HepG2 (cell line): ENCODE measurements around the gene EVI5. TPM values are rescaled to one million over a fixed set of nuclear protein-coding genes. Genes with fewer than 3 reads are reported as not detected.

ENCODE experiments used
- CREM ChIP-seq, 2 experiments: sonication (generic) in 1 of 2; formaldehyde crosslinking in 1 of 2; IDR thresholded peaks; 2 replicates each; pipeline versions ENCODE4 v1.4.0 to v1.6.1; 2016 to 2020; ENCODE audit warnings: antibody characterized with exemption in 1 of 2, mild to moderate bottlenecking in 1 of 2, missing genetic modification reagents in 1 of 2
- HDAC1 ChIP-seq: sonication (generic); formaldehyde crosslinking; IDR thresholded peaks from 2 replicates; pipeline ENCODE4 v1.5.1; 2020; ENCODE audit warnings: mild to moderate bottlenecking, missing genetic modification reagents
- ISX ChIP-seq: sonication (generic); formaldehyde crosslinking; conservative IDR thresholded peaks from 2 replicates; pipeline ENCODE4 v1.5.0; 2020; ENCODE audit warnings: missing genetic modification reagents
- KLF6 ChIP-seq: IDR thresholded peaks from 2 replicates; pipeline ENCODE4 v1.8.0; 2016; ENCODE audit warnings: missing biosample characterization, missing genetic modification reagents
- NR2F2 ChIP-seq: IDR thresholded peaks from 2 replicates; pipeline ENCODE4 v1.6.1; 2012; ENCODE audit warnings: low read depth, inconsistent platforms, borderline replicate concordance
- PITX1 ChIP-seq: sonication (generic); formaldehyde crosslinking; IDR thresholded peaks from 2 replicates; pipeline ENCODE4 v1.5.1; 2020; ENCODE audit warnings: mild to moderate bottlenecking, missing genetic modification reagents
- REL ChIP-seq: sonication (generic); formaldehyde crosslinking; conservative IDR thresholded peaks from 2 replicates; pipeline ENCODE4 v1.8.0; 2022; ENCODE audit warnings: mild to moderate bottlenecking, missing genetic modification reagents, moderate library complexity
- ZKSCAN1 ChIP-seq: fragments of 150-350 bp; IDR thresholded peaks from 2 replicates; pipeline ENCODE4 v1.6.1; 2014; ENCODE audit warnings: low read length
- ZNF30 ChIP-seq: sonication (generic); formaldehyde crosslinking; IDR thresholded peaks from 2 replicates; pipeline ENCODE4 v1.5.0; 2020; ENCODE audit warnings: mild to moderate bottlenecking, missing genetic modification reagents
- ZNF431 ChIP-seq: sonication (generic); formaldehyde crosslinking; IDR thresholded peaks from 2 replicates; pipeline ENCODE4 v1.9.0; 2022; ENCODE audit warnings: missing genetic modification reagents, low read depth, mild to moderate bottlenecking, borderline replicate concordance
- ZNF556 ChIP-seq: sonication (generic); formaldehyde crosslinking; IDR thresholded peaks from 2 replicates; pipeline ENCODE4 v1.4.0; 2020; ENCODE audit warnings: mild to moderate bottlenecking, missing genetic modification reagents, borderline replicate concordance
- ZNF672 ChIP-seq: sonication (generic); formaldehyde crosslinking; IDR thresholded peaks from 2 replicates; pipeline ENCODE4 v1.8.1; 2022; ENCODE audit warnings: missing genetic modification reagents
- ZNF790 ChIP-seq: sonication (generic); formaldehyde crosslinking; IDR thresholded peaks from 2 replicates; pipeline ENCODE4 v1.8.0; 2022; ENCODE audit warnings: missing genetic modification reagents, mild to moderate bottlenecking, borderline replicate concordance
- ZUFSP ChIP-seq: sonication (generic); formaldehyde crosslinking; IDR thresholded peaks from 2 replicates; pipeline ENCODE4 v1.9.0; 2021; ENCODE audit warnings: missing genetic modification reagents, mild to moderate bottlenecking, borderline replicate concordance
- polyA plus RNA-seq, 8 experiments: library from polyadenylated mRNA; depleted of rRNA in 3 of 8; stranded (reverse) in 7 of 8; unstranded in 1 of 8; fragments of >200 nt; fragmentation: Illumina TruSeq in 4 of 8; extraction: Trizol in 4 of 8; gene quantifications; 2 replicates each; pipeline versions ENCODE4 v1.2.1 to v1.2.3, GENCODE V29; 2011 to 2016; ENCODE audit warnings: low read depth in 4 of 8, missing spikeins in 1 of 8, mixed read lengths in 1 of 8; ENCODE audit not compliant: insufficient read depth in 1 of 8
- total RNA-seq, 5 experiments: library from RNA; depleted of rRNA; stranded (reverse); fragments of >200 nt; fragmentation: Illumina TruSeq; extraction: Trizol; gene quantifications; 2 replicates each; pipeline ENCODE4 v1.2.3, GENCODE V29; 2016; ENCODE audit warnings: low read depth in 1 of 5
- TF ChIP-seq, protein P1 (sequence below): sonication (generic); formaldehyde crosslinking; conservative IDR thresholded peaks from 2 replicates; pipeline ENCODE4 v1.4.0; 2020; ENCODE audit warnings: mild to moderate bottlenecking, missing genetic modification reagents, moderate library complexity
- TF ChIP-seq, protein P2 (sequence below): sonication (generic); formaldehyde crosslinking; IDR thresholded peaks from 2 replicates; pipeline ENCODE4 v1.5.1; 2020; ENCODE audit warnings: mild to moderate bottlenecking, missing genetic modification reagents, moderate library complexity
- TF ChIP-seq, protein P3 (sequence below): sonication (generic); formaldehyde crosslinking; IDR thresholded peaks from 2 replicates; pipeline ENCODE4 v1.5.0; 2020; ENCODE audit warnings: mild to moderate bottlenecking, missing genetic modification reagents, moderate library complexity

EVI5 gene
- total and polyA plus RNA-seq, 2 of the 13 experiments (the other 11 are each of a cell fraction or from before 2014, with no cell fraction given): 4.0 to 12.6 TPM

- TF ChIP-seq, protein P1, sequence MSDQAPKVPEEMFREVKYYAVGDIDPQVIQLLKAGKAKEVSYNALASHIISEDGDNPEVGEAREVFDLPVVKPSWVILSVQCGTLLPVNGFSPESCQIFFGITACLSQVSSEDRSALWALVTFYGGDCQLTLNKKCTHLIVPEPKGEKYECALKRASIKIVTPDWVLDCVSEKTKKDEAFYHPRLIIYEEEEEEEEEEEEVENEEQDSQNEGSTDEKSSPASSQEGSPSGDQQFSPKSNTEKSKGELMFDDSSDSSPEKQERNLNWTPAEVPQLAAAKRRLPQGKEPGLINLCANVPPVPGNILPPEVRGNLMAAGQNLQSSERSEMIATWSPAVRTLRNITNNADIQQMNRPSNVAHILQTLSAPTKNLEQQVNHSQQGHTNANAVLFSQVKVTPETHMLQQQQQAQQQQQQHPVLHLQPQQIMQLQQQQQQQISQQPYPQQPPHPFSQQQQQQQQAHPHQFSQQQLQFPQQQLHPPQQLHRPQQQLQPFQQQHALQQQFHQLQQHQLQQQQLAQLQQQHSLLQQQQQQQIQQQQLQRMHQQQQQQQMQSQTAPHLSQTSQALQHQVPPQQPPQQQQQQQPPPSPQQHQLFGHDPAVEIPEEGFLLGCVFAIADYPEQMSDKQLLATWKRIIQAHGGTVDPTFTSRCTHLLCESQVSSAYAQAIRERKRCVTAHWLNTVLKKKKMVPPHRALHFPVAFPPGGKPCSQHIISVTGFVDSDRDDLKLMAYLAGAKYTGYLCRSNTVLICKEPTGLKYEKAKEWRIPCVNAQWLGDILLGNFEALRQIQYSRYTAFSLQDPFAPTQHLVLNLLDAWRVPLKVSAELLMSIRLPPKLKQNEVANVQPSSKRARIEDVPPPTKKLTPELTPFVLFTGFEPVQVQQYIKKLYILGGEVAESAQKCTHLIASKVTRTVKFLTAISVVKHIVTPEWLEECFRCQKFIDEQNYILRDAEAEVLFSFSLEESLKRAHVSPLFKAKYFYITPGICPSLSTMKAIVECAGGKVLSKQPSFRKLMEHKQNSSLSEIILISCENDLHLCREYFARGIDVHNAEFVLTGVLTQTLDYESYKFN: peak; percentile 66
- peak; percentile 70; the same call in 1 of the 2 replicates for TF ChIP-seq ZNF556 (CRISPR knock-in tag)
- TF ChIP-seq ZNF790 (CRISPR knock-in tag): peak; percentile 97; the same call in 1 of the 2 replicates
- TF ChIP-seq ZKSCAN1: no peak
- TF ChIP-seq, protein P2, sequence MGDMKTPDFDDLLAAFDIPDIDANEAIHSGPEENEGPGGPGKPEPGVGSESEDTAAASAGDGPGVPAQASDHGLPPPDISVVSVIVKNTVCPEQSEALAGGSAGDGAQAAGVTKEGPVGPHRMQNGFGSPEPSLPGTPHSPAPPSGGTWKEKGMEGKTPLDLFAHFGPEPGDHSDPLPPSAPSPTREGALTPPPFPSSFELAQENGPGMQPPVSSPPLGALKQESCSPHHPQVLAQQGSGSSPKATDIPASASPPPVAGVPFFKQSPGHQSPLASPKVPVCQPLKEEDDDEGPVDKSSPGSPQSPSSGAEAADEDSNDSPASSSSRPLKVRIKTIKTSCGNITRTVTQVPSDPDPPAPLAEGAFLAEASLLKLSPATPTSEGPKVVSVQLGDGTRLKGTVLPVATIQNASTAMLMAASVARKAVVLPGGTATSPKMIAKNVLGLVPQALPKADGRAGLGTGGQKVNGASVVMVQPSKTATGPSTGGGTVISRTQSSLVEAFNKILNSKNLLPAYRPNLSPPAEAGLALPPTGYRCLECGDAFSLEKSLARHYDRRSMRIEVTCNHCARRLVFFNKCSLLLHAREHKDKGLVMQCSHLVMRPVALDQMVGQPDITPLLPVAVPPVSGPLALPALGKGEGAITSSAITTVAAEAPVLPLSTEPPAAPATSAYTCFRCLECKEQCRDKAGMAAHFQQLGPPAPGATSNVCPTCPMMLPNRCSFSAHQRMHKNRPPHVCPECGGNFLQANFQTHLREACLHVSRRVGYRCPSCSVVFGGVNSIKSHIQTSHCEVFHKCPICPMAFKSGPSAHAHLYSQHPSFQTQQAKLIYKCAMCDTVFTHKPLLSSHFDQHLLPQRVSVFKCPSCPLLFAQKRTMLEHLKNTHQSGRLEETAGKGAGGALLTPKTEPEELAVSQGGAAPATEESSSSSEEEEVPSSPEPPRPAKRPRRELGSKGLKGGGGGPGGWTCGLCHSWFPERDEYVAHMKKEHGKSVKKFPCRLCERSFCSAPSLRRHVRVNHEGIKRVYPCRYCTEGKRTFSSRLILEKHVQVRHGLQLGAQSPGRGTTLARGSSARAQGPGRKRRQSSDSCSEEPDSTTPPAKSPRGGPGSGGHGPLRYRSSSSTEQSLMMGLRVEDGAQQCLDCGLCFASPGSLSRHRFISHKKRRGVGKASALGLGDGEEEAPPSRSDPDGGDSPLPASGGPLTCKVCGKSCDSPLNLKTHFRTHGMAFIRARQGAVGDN: peak; percentile 100
- TF ChIP-seq ZNF30 (CRISPR knock-in tag): peak; percentile 99
- TF ChIP-seq ISX (CRISPR knock-in tag): peak; percentile 98
- TF ChIP-seq ZNF431 (CRISPR knock-in tag): peak; percentile 92; the same call in 1 of the 2 replicates
- TF ChIP-seq ZUFSP (CRISPR knock-in tag): no peak
- peak; percentile 95 for TF ChIP-seq REL
- TF ChIP-seq, protein P3, sequence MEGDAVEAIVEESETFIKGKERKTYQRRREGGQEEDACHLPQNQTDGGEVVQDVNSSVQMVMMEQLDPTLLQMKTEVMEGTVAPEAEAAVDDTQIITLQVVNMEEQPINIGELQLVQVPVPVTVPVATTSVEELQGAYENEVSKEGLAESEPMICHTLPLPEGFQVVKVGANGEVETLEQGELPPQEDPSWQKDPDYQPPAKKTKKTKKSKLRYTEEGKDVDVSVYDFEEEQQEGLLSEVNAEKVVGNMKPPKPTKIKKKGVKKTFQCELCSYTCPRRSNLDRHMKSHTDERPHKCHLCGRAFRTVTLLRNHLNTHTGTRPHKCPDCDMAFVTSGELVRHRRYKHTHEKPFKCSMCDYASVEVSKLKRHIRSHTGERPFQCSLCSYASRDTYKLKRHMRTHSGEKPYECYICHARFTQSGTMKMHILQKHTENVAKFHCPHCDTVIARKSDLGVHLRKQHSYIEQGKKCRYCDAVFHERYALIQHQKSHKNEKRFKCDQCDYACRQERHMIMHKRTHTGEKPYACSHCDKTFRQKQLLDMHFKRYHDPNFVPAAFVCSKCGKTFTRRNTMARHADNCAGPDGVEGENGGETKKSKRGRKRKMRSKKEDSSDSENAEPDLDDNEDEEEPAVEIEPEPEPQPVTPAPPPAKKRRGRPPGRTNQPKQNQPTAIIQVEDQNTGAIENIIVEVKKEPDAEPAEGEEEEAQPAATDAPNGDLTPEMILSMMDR: peak; percentile 22; the same call in 1 of the 2 replicates
- TF ChIP-seq HDAC1 (CRISPR knock-in tag): peak; percentile 79
- no peak for TF ChIP-seq ZNF672
- no peak for TF ChIP-seq NR2F2
- no peak; the same call in 1 of the 2 replicates for TF ChIP-seq CREM (IDR thresholded peaks at IDR 0.05)
- TF ChIP-seq CREM (CRISPR knock-in tag; IDR thresholded peaks at IDR 0.05): no peak
- TF ChIP-seq PITX1: peak; percentile 80; the same call in 1 of the 2 replicates
- peak; percentile 98 for TF ChIP-seq KLF6 (CRISPR knock-in tag)
Measured at GRCh38 chr1:92784639-92785500, at the start of gene EVI5 (continued).
